ENCODE results near the gene PLCB4.

Gene PLCB4

GRCh38 chr20:9285617-9286016, 216.7 kb downstream of the PLCB4 start:
- H3K9me3 ChIP-seq (ENCODE audit: insufficient read depth, low read length): no peaks in the 10 kb centered on the region
- no peak overlapping the region for H3K4me2 ChIP-seq (ENCODE audit: low read depth, low read length, poor library complexity, severe bottlenecking)
- H3K4me3 ChIP-seq (ENCODE audit: insufficient read depth, low read length, poor library complexity, severe bottlenecking): no peak overlapping the region
- no peaks in the 10 kb centered on the region for H3K79me2 ChIP-seq (ENCODE audit: insufficient read depth, low read length)
- H3K27me3 ChIP-seq (ENCODE audit: low read length): no peaks in the 10 kb centered on the region
- no peak overlapping the region for H3K27ac ChIP-seq (ENCODE audit: low read depth, low read length)
- no peaks in the 10 kb centered on the region for H3K9me2 ChIP-seq (replicated peaks; ENCODE audit: insufficient read depth, low read length)
- H3K9ac ChIP-seq (ENCODE audit: low read length): no peak overlapping the region
- no peaks in the 10 kb centered on the region for H3K36me3 ChIP-seq (ENCODE audit: low read length)
- no peaks in the 10 kb centered on the region for H4K20me1 ChIP-seq (ENCODE audit: low read depth, low read length)
- no peak overlapping the region for H2AFZ ChIP-seq (ENCODE audit: low read depth, low read length, severe bottlenecking)
- TF ChIP-seq CTCF (IDR thresholded peaks at IDR 0.05; ENCODE audit: insufficient read depth, low read length, poor library complexity, severe bottlenecking): no peak
- H3F3A ChIP-seq (ENCODE audit: insufficient read depth): no peaks in the 10 kb centered on the region

GRCh38 chr20:9286501-9287461, 217.9 kb downstream of the PLCB4 start:
- no peaks in the 10 kb centered on the region for H3K9me2 ChIP-seq (replicated peaks; ENCODE audit: insufficient read depth, low read length)
- no peak overlapping the region for H2AFZ ChIP-seq (ENCODE audit: low read depth, low read length, severe bottlenecking)
- H3K27ac ChIP-seq (ENCODE audit: low read depth, low read length): no peak overlapping the region
- no peaks in the 10 kb centered on the region for H3K9me3 ChIP-seq (ENCODE audit: insufficient read depth, low read length)
- no peak overlapping the region for H3K9ac ChIP-seq (ENCODE audit: low read length)
- no peak overlapping the region for H3K4me2 ChIP-seq (ENCODE audit: low read depth, low read length, poor library complexity, severe bottlenecking)
- no peaks in the 10 kb centered on the region for H3K27me3 ChIP-seq (ENCODE audit: low read length)
- TF ChIP-seq CTCF (IDR thresholded peaks at IDR 0.05; ENCODE audit: insufficient read depth, low read length, poor library complexity, severe bottlenecking): no peak
- H4K20me1 ChIP-seq (ENCODE audit: low read depth, low read length): no peaks in the 10 kb centered on the region
- no peaks in the 10 kb centered on the region for H3K79me2 ChIP-seq (ENCODE audit: insufficient read depth, low read length)
- H3F3A ChIP-seq (ENCODE audit: insufficient read depth): no peaks in the 10 kb centered on the region
- no peak overlapping the region for H3K4me3 ChIP-seq (ENCODE audit: insufficient read depth, low read length, poor library complexity, severe bottlenecking)
- no peaks in the 10 kb centered on the region for H3K36me3 ChIP-seq (ENCODE audit: low read length)

- no peak overlapping the region for H3K27ac ChIP-seq (ENCODE audit: low read depth, low read length)
- H3K36me3 ChIP-seq (ENCODE audit: low read length): no peaks in the 10 kb centered on the region
- no peak overlapping the region for H3K4me2 ChIP-seq (ENCODE audit: low read depth, low read length, poor library complexity, severe bottlenecking)
- H3K27me3 ChIP-seq (ENCODE audit: low read length): no peaks in the 10 kb centered on the region
- no peaks in the 10 kb centered on the region for H3K9me2 ChIP-seq (replicated peaks; ENCODE audit: insufficient read depth, low read length)
- no peak overlapping the region for H3K9ac ChIP-seq (ENCODE audit: low read length)
- H4K20me1 ChIP-seq (ENCODE audit: low read depth, low read length): no peaks in the 10 kb centered on the region
- no peaks in the 10 kb centered on the region for H3K79me2 ChIP-seq (ENCODE audit: insufficient read depth, low read length)
- no peaks in the 10 kb centered on the region for H3F3A ChIP-seq (ENCODE audit: insufficient read depth)
- no peak overlapping the region for H2AFZ ChIP-seq (ENCODE audit: low read depth, low read length, severe bottlenecking)
- H3K4me3 ChIP-seq (ENCODE audit: insufficient read depth, low read length, poor library complexity, severe bottlenecking): no peak overlapping the region
- H3K9me3 ChIP-seq (ENCODE audit: insufficient read depth, low read length): no peaks in the 10 kb centered on the region
- no peak for TF ChIP-seq CTCF (IDR thresholded peaks at IDR 0.05; ENCODE audit: insufficient read depth, low read length, poor library complexity, severe bottlenecking)
- no peak for TF ChIP-seq EZH2phosphoT487 (conservative IDR thresholded peaks at IDR 0.05; ENCODE audit: low read length)
These were observed 218.9 kb downstream of the PLCB4 start for GRCh38 chr20:9287826-9288225.

All from SU-DHL-6 (cell line).